Calu3 (cell line): Measurements from ENCODE around the gene ZBED4. TPM values are rescaled to one million over a fixed set of nuclear protein-coding genes. Genes with fewer than 3 reads are reported as not detected.

Experiments used
- BruUV-seq: library from RNA; stranded (reverse); fragments of 400-500 nt; replicated peaks from 2 replicates; lab custom pipeline; 2021; lab: Mats Ljungman, UMichigan
- CTCF ChIA-PET: fragments of 300-600 bp; sonication (Branson Sonifier 250); formaldehyde crosslinking; loops from one replicate; lab custom pipeline; 2022; ENCODE audit warnings: antibody characterized with exemption; lab: Charles Lee
- DNase-seq: peaks from one replicate; pipeline ENCODE4 v3.0.0; 2022
- H3K27ac Mint-ChIP-seq: one replicate; pipeline ENCODE4 v1.8.0; 2022; ENCODE audit warnings: mixed read lengths; ENCODE audit not compliant: unreplicated experiment
- H3K27me3 Mint-ChIP-seq: one replicate; pipeline ENCODE4 v1.8.0; 2022; ENCODE audit warnings: mixed read lengths; ENCODE audit not compliant: unreplicated experiment
- H3K36me3 Mint-ChIP-seq: one replicate; pipeline ENCODE4 v1.8.0; 2022; ENCODE audit warnings: mild to moderate bottlenecking, moderate library complexity, mixed read lengths; ENCODE audit not compliant: insufficient read depth, unreplicated experiment
- H3K4me1 Mint-ChIP-seq: one replicate; pipeline ENCODE4 v1.8.0; 2022; ENCODE audit warnings: mild to moderate bottlenecking, low read depth, mixed read lengths; ENCODE audit not compliant: unreplicated experiment
- H3K4me3 Mint-ChIP-seq: one replicate; pipeline ENCODE4 v1.8.0; 2022; ENCODE audit warnings: mild to moderate bottlenecking, low read depth, moderate library complexity, mixed read lengths; ENCODE audit not compliant: unreplicated experiment
- H3K9me3 Mint-ChIP-seq: one replicate; pipeline ENCODE4 v1.8.0; 2022; ENCODE audit warnings: low read depth, mixed read lengths; ENCODE audit not compliant: unreplicated experiment
- CTCF ChIP-seq: fragments of 200-600 bp; IDR thresholded peaks from one replicate; pipeline ENCODE4 v1.8.0; 2022; ENCODE audit warnings: antibody characterized with exemption; ENCODE audit not compliant: unreplicated experiment
- intact Hi-C: fragments of 100-400 bp; cut with micrococcal nuclease; formaldehyde crosslinking; loops from one replicate; pipeline ENCODE4 v1.10.0; 2022; ENCODE audit not compliant: unreplicated experiment
- total RNA-seq: library from RNA; stranded (reverse); gene quantifications from 2 replicates; pipeline ENCODE4 v1.2.3, GENCODE V29; 2022

The ZBED4 gene
- total RNA-seq, 1 experiment from 2014 or later: 30.0 TPM

- intact Hi-C loops: loop anchor here (10.0 kb wide), 1 partner anchor 207 kb away; no protein-coding TSS in a partner anchor
Observed at GRCh38 chr22:49937758-49938564, 84.3 kb downstream of the ZBED4 start.

DNA sequence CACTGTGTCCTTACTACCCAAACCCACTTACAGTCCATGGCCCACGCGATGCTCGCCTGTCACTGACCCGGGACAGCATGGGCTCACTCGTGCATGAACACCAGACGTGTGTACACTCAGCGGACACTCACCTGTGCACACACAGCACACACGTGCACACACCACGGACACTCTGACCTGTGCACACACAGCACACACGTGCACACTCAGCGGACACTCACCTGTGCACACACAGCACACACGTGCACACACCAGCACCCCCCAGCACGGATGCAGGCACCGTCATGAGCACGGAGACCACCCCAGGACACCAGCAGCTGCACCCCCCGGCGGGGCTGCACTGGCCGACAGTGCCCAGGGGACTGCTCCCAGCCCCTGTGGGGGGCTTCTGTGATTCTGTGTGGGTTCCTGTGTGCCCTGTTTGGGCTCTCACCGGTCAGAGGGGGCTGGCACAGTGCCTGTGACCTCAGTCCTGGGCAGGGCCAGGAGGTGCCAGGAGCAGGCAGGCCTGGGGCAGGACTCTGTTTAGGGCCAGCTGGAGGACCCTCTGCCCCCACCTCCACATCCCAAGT, 85.0 kb downstream of the ZBED4 start:
- Mint-ChIP-seq H3K4me1 (peaks cover 7% of the 10 kb centered on the region), H3K36me3 (peaks cover 29% of the 10 kb centered on the region), H3K4me3 (no peak overlapping the region), H3K27me3 (no peaks in the 10 kb centered on the region), H3K9me3 (no peaks in the 10 kb centered on the region), H3K27ac (no peak overlapping the region)
- intact Hi-C loops: loop anchor here (10.0 kb wide), 1 partner anchor 206 kb away; no protein-coding TSS in a partner anchor
- no peak for DNase-seq
- TF ChIP-seq CTCF: no peak
- CTCF ChIA-PET: no interaction called here
- BruUV-seq: no TSS peak

More at GRCh38 chr22:49937758-49938564, 84.3 kb downstream of the ZBED4 start:
- H3K9me3 Mint-ChIP-seq: no peaks in the 10 kb centered on the region
- TF ChIP-seq CTCF: no peak
- peaks cover 14% of the 10 kb centered on the region for H3K4me1 Mint-ChIP-seq
- H3K4me3 Mint-ChIP-seq: no peak overlapping the region
- no peak overlapping the region for H3K27ac Mint-ChIP-seq
- H3K36me3 Mint-ChIP-seq: peaks cover 29% of the 10 kb centered on the region
- no peak for DNase-seq
- CTCF ChIA-PET: interaction anchor here (0.6 to 3.0 kb wide), 2 partner anchors 14 to 29 kb away, joined by 5 to 30 read pairs; no protein-coding TSS in a partner anchor
- no TSS peak for BruUV-seq
- H3K27me3 Mint-ChIP-seq: no peaks in the 10 kb centered on the region

Other genes starting within 250 kb of the ZBED4 start
- 38.8 and 41.4 TPM in 2 replicates for gene BRD1, start 26.0 kb upstream of the ZBED4 start, total RNA-seq
- gene ALG12, start 64.6 kb downstream of the ZBED4 start, total RNA-seq: 25.4 and 27.0 TPM in 2 replicates
- 57.8 and 64.6 TPM in 2 replicates for gene CRELD2, start 64.8 kb downstream of the ZBED4 start, total RNA-seq
- gene PIM3, start 106.9 kb downstream of the ZBED4 start, total RNA-seq: 86.3 and 97.3 TPM in 2 replicates
- not detected in 2 replicates for gene IL17REL, start 158.9 kb downstream of the ZBED4 start, total RNA-seq
- gene TTLL8, start 204.5 kb downstream of the ZBED4 start, total RNA-seq: not detected in 2 replicates
- gene MLC1, start 231.6 kb downstream of the ZBED4 start, total RNA-seq: not detected in 2 replicates
- gene MOV10L1, start 236.2 kb downstream of the ZBED4 start, total RNA-seq: not detected in 2 replicates